ENCODE measurements around the gene POGK. TPM values are rescaled to one million over a fixed set of nuclear protein-coding genes. Genes with fewer than 3 reads are reported as not detected.
A peak's percentile ranks its signal among the peaks of the same experiment; 100 is the strongest.

The POGK gene
- total RNA-seq, 2 donors from 2014 or later: 37.9 to 43.2 TPM

- Histone ChIP-seq H3K27me3 (ENCODE audit: control insufficient read depth, insufficient read depth, low read length, poor library complexity, severe bottlenecking) (no peaks in the 10 kb centered on the region), H3K36me3 (ENCODE audit: control insufficient read depth, insufficient read depth, low read length) (peaks cover 92% of the 10 kb centered on the region), H3K4me1 (ENCODE audit: control insufficient read depth, insufficient read depth, low read length) (peaks cover 12% of the 10 kb centered on the region), H3K9ac (ENCODE audit: extremely low read depth, low read length, poor library complexity, severe bottlenecking) (no peak overlapping the region), H3K9me3 (ENCODE audit: control insufficient read depth, low read length) (no peaks in the 10 kb centered on the region), H3K4me3 (ENCODE audit: low read length) (no peak overlapping the region), H3K27ac (ENCODE audit: low read depth, low read length) (no peak overlapping the region)
- Mint-ChIP-seq H3K36me3 (ENCODE audit: low read depth) (peaks cover 53% of the 10 kb centered on the region), H3K4me1 (peaks cover 40% of the 10 kb centered on the region), H3K9me3 (no peaks in the 10 kb centered on the region), H3K27me3 (ENCODE audit: insufficient read depth) (no peaks in the 10 kb centered on the region), H3K4me3 (no peak overlapping the region), H3K27ac (peak overlapping the region; percentile 50)
- 79 to 80% methylated on average over 2 to 5 of the region's 5 CpGs for WGBS, 2 experiments (ENCODE audit: insufficient coverage in 1 of 2, insufficient read length in 1 of 2)
- TF ChIP-seq CTCF (conservative IDR thresholded peaks at IDR 0.05): no peak
- peak; percentile 85 for DNase-seq
These were observed 20.3 kb downstream of the POGK start for GRCh38 chr1:166859597-166859996.

GRCh38 chr1:166865926-166866325 lies 26.7 kb downstream of the POGK start:
- peaks cover 33% of the 10 kb centered on the region for H3K4me1 Mint-ChIP-seq
- H3K9ac ChIP-seq (ENCODE audit: extremely low read depth, low read length, poor library complexity, severe bottlenecking): no peak overlapping the region
- no peak overlapping the region for H3K4me3 ChIP-seq (ENCODE audit: low read length)
- no peak for DNase-seq
- H3K27ac ChIP-seq (ENCODE audit: low read depth, low read length): no peak overlapping the region
- H3K27me3 Mint-ChIP-seq (ENCODE audit: insufficient read depth): no peaks in the 10 kb centered on the region
- 95% methylated on average over 4 to 5 of the region's 5 CpGs for WGBS, 2 experiments (ENCODE audit: insufficient coverage in 1 of 2, insufficient read length in 1 of 2)
- H3K4me1 ChIP-seq (ENCODE audit: control insufficient read depth, insufficient read depth, low read length): peaks cover 4% of the 10 kb centered on the region
- H3K27ac Mint-ChIP-seq: no peak overlapping the region
- no peak overlapping the region for H3K4me3 Mint-ChIP-seq
- H3K9me3 ChIP-seq (ENCODE audit: control insufficient read depth, low read length): no peaks in the 10 kb centered on the region
- peaks cover 70% of the 10 kb centered on the region for H3K36me3 Mint-ChIP-seq (ENCODE audit: low read depth)
- no peaks in the 10 kb centered on the region for H3K27me3 ChIP-seq (ENCODE audit: control insufficient read depth, insufficient read depth, low read length, poor library complexity, severe bottlenecking)
- H3K36me3 ChIP-seq (ENCODE audit: control insufficient read depth, insufficient read depth, low read length): peaks cover 72% of the 10 kb centered on the region
- H3K9me3 Mint-ChIP-seq: no peaks in the 10 kb centered on the region
- TF ChIP-seq CTCF (conservative IDR thresholded peaks at IDR 0.05): no peak

- 85 to 100% methylated on average over 3 to 7 of the region's 7 CpGs for WGBS, 2 experiments (ENCODE audit: insufficient coverage in 1 of 2, insufficient read length in 1 of 2)
- Histone ChIP-seq H3K9me3 (ENCODE audit: control insufficient read depth, low read length) (no peaks in the 10 kb centered on the region), H3K9ac (ENCODE audit: extremely low read depth, low read length, poor library complexity, severe bottlenecking) (no peak overlapping the region), H3K27me3 (ENCODE audit: control insufficient read depth, insufficient read depth, low read length, poor library complexity, severe bottlenecking) (no peaks in the 10 kb centered on the region), H3K4me3 (ENCODE audit: low read length) (peak overlapping the region; percentile 28), H3K36me3 (ENCODE audit: control insufficient read depth, insufficient read depth, low read length) (peaks cover 49% of the 10 kb centered on the region), H3K27ac (ENCODE audit: low read depth, low read length) (no peak overlapping the region), H3K4me1 (ENCODE audit: control insufficient read depth, insufficient read depth, low read length) (peaks cover 4% of the 10 kb centered on the region)
- Mint-ChIP-seq H3K4me3 (no peak overlapping the region), H3K9me3 (no peaks in the 10 kb centered on the region), H3K27me3 (ENCODE audit: insufficient read depth) (no peaks in the 10 kb centered on the region), H3K4me1 (peaks cover 45% of the 10 kb centered on the region), H3K27ac (no peak overlapping the region), H3K36me3 (ENCODE audit: low read depth) (peaks cover 46% of the 10 kb centered on the region)
- no peak for TF ChIP-seq CTCF (conservative IDR thresholded peaks at IDR 0.05)
- DNase-seq: no peak
These were observed 29.4 kb downstream of the POGK start for GRCh38 chr1:166868639-166869038.

Data from endodermal cell (in vitro differentiated cells).